ENCODE data around the gene ARTN.

DNA sequence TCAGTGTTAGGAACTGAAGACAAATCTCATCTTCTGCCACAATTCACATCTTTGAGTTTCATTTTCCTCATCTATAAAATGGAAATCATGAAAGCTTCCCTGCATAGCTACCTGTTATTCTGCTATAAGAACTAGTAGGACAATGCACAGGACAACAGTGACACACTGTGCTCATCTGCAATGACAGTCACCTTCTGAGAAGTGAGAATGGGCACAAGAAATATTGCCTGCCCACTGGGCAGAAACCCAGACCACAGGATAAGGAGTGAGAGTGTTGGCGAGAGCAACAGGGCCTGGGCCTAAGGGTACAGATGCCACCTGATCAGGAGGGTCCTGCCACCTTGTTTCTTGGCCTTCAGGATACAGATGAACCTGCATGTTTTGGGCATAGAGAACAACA is 23.3 kb upstream of the ARTN start:
- TF ChIP-seq EZH2 (IDR thresholded peaks at IDR 0.05; ENCODE audit: borderline replicate concordance, low read length) (no peak), CTCF (conservative IDR thresholded peaks at IDR 0.05 in 1 of 2, IDR thresholded peaks at IDR 0.05 in 1 of 2; ENCODE audit: extremely low read depth in 1 of 2, insufficient read depth in 1 of 2, low read depth in 1 of 2, low read length in 2 of 2) (no peak)
